Measurements from ENCODE around the gene TOMM7. TPM values are rescaled to one million over a fixed set of nuclear protein-coding genes. Genes with fewer than 3 reads are reported as not detected.

The TOMM7 gene
- total RNA-seq, 6 experiments from 2014 or later, result 25.9 to 180 (median 102) TPM

GRCh38 chr7:22831602-22832305 lies 9.1 kb upstream of the TOMM7 start:
- DNase-seq, result no peak
- WGBS (ENCODE audit: insufficient coverage, low coverage, low lambda C conversion rate, missing lambda C conversion rate), result 57% methylated on average over 4 of the region's 5 CpGs
- intact Hi-C loops (cut with DNase I), result no loop called here

GRCh38 chr7:22827563-22827962 lies 4.9 kb upstream of the TOMM7 start:
- H3K4me1 ChIP-seq, result no peaks in the 10 kb centered on the region
- intact Hi-C loops (cut with DNase I), result no loop called here
- no peak overlapping the region for H3K4me3 ChIP-seq
- ATAC-seq, result no peak
- no peak for TF ChIP-seq CTCF (IDR thresholded peaks at IDR 0.05)
- TF ChIP-seq POLR2A (IDR thresholded peaks at IDR 0.05), result no peak
- H3K27me3 ChIP-seq, result no peaks in the 10 kb centered on the region
- no peak overlapping the region for H3K27ac ChIP-seq
- no peaks in the 10 kb centered on the region for H3K9me3 ChIP-seq
- DNase-seq, result no peak
- no peaks in the 10 kb centered on the region for H3K36me3 ChIP-seq

More at GRCh38 chr7:22831602-22832305, 9.1 kb upstream of the TOMM7 start:
- H3K27ac ChIP-seq, result no peak overlapping the region
- no peaks in the 10 kb centered on the region for H3K36me3 ChIP-seq
- H3K4me3 ChIP-seq, result no peak overlapping the region
- no peaks in the 10 kb centered on the region for H3K27me3 ChIP-seq
- no peaks in the 10 kb centered on the region for H3K4me1 ChIP-seq
- ATAC-seq, result no peak
- no peaks in the 10 kb centered on the region for H3K9me3 ChIP-seq
- TF ChIP-seq CTCF (IDR thresholded peaks at IDR 0.05) (no peak), POLR2A (IDR thresholded peaks at IDR 0.05) (no peak)

GRCh38 chr7:22826593-22826992 lies 3.9 kb upstream of the TOMM7 start:
- Histone ChIP-seq H3K27ac (no peak overlapping the region), H3K4me3 (no peak overlapping the region), H3K4me1 (peaks cover 0 to 3% (median under 1%) of the 10 kb centered on the region in 4 donors), H3K9me3 (no peaks in the 10 kb centered on the region), H3K36me3 (no peaks in the 10 kb centered on the region), H3K27me3 (no peaks in the 10 kb centered on the region)
- WGBS (ENCODE audit: insufficient coverage, low coverage, low lambda C conversion rate, missing lambda C conversion rate), result 67% methylated on average over 1 of the region's 2 CpGs
- intact Hi-C loops (cut with DNase I), result no loop called here
- no peak for ATAC-seq
- TF ChIP-seq POLR2A (IDR thresholded peaks at IDR 0.05), result no peak
- TF ChIP-seq CTCF (IDR thresholded peaks at IDR 0.05), result no peak
- no peak for DNase-seq

GRCh38 chr7:22824760-22825159 lies 2.1 kb upstream of the TOMM7 start:
- Histone ChIP-seq H3K27ac (no peak overlapping the region), H3K9me3 (no peaks in the 10 kb centered on the region), H3K27me3 (no peaks in the 10 kb centered on the region), H3K4me3 (no peak overlapping the region), H3K36me3 (no peaks in the 10 kb centered on the region), H3K4me1 (peaks cover 0 to 7% (median 3%) of the 10 kb centered on the region in 4 donors)
- intact Hi-C loops (cut with DNase I), result no loop called here
- ATAC-seq, result no peak
- WGBS (ENCODE audit: insufficient coverage, low coverage, low lambda C conversion rate, missing lambda C conversion rate), result 93% methylated on average over 2 of the region's 2 CpGs
- no peak for DNase-seq
- TF ChIP-seq CTCF (IDR thresholded peaks at IDR 0.05) (no peak), POLR2A (IDR thresholded peaks at IDR 0.05) (no peak)
